GM15510 (cell line): Measurements from ENCODE around the gene TNNI3.

Experiments used
- POLR2A ChIP-seq: IDR thresholded peaks from 3 replicates; pipeline ENCODE4 v1.6.1; 2011; ENCODE audit warnings: borderline replicate concordance; ENCODE audit not compliant: insufficient read length; ENCODE audit errors: extremely low read depth

TNNI3 gene

GRCh38 chr19:55157064-55157908 is at the start of gene TNNI3:
TNNI3 (minus strand) TSS chr19:55157732; CDS start chr19:55157589, 143 bp downstream.
- TF ChIP-seq POLR2A, result no peak

GRCh38 chr19:55206664-55207500 is 49.4 kb upstream of the TNNI3 start:
- TF ChIP-seq POLR2A, result no peak

- TF ChIP-seq POLR2A, result no peak
These were observed 42.2 kb upstream of the TNNI3 start for GRCh38 chr19:55199620-55200204.

- TF ChIP-seq POLR2A, result no peak
These were observed 41.1 kb upstream of the TNNI3 start for GRCh38 chr19:55198651-55199050.

GRCh38 chr19:55197528-55197927 is 40.0 kb upstream of the TNNI3 start:
- TF ChIP-seq POLR2A, result no peak

- no peak for TF ChIP-seq POLR2A
These were observed 39.3 kb upstream of the TNNI3 start for GRCh38 chr19:55196803-55197202.

GRCh38 chr19:55193481-55193880 is 35.9 kb upstream of the TNNI3 start:
- TF ChIP-seq POLR2A, result no peak

GRCh38 chr19:55189403-55189835 is 31.9 kb upstream of the TNNI3 start:
- no peak for TF ChIP-seq POLR2A

GRCh38 chr19:55188625-55189024 is 31.1 kb upstream of the TNNI3 start:
- TF ChIP-seq POLR2A, result no peak

GRCh38 chr19:55186080-55186479 is 28.5 kb upstream of the TNNI3 start:
- no peak for TF ChIP-seq POLR2A

- no peak for TF ChIP-seq POLR2A
These were observed 24.2 kb upstream of the TNNI3 start for GRCh38 chr19:55181740-55182139.

GRCh38 chr19:55179606-55180484 is 22.3 kb upstream of the TNNI3 start, which contains the start of gene SYT5:
SYT5 (minus strand) TSS chr19:55180289; CDS start chr19:55179041, 1,248 bp downstream.
- TF ChIP-seq POLR2A, result no peak

GRCh38 chr19:55178781-55179599 is 21.5 kb upstream of the TNNI3 start:
- TF ChIP-seq POLR2A, result no peak

- TF ChIP-seq POLR2A, result no peak
These were observed 18.5 kb upstream of the TNNI3 start for GRCh38 chr19:55176076-55176475.
